Measurements from ENCODE around the gene TMEM61. TPM values are rescaled to one million over a fixed set of nuclear protein-coding genes. Genes with fewer than 3 reads are reported as not detected.

TMEM61 gene
- total and polyA plus RNA-seq, 2 of the 8 experiments (the other 6 are each of a cell fraction or from before 2014, with no cell fraction given): 0.54 to 1.4 TPM

GRCh38 chr1:54937469-54937868 is 43.0 kb upstream of the TMEM61 start (continued):
- no peak for TF ChIP-seq BACH1 (IDR thresholded peaks at IDR 0.05; ENCODE audit: low read length)
- TF ChIP-seq BCL11A (IDR thresholded peaks at IDR 0.05; ENCODE audit: low read depth in 2 of 2, low read length in 2 of 2): no peak
- no peak for TF ChIP-seq SIX5 (IDR thresholded peaks at IDR 0.05; ENCODE audit: low read depth, low read length)

Measured in H1 (cell line).